GM12801 (cell line): ENCODE data around the gene PIK3CD.

Experiments
- CTCF ChIP-seq: IDR thresholded peaks from one replicate; pipeline ENCODE4 v1.5.1; 2011; ENCODE audit warnings: control low read depth; ENCODE audit not compliant: insufficient read length; ENCODE audit errors: extremely low read depth

PIK3CD gene

GRCh38 chr1:9628541-9629444 lies 22.7 kb upstream of the PIK3CD start:
- no peak for TF ChIP-seq CTCF

- TF ChIP-seq CTCF, result no peak
Observed at GRCh38 chr1:9629445-9630201, 21.9 kb upstream of the PIK3CD start.

GRCh38 chr1:9630331-9631111 lies 21.0 kb upstream of the PIK3CD start:
- TF ChIP-seq CTCF, result no peak

GRCh38 chr1:9631613-9632012 lies 19.9 kb upstream of the PIK3CD start:
- TF ChIP-seq CTCF, result no peak

- TF ChIP-seq CTCF, result no peak
Observed at GRCh38 chr1:9633493-9633892, 18.0 kb upstream of the PIK3CD start.

- no peak for TF ChIP-seq CTCF
Observed at GRCh38 chr1:9634582-9634981, 16.9 kb upstream of the PIK3CD start.

- TF ChIP-seq CTCF, result no peak
Observed at GRCh38 chr1:9639227-9639626, 12.3 kb upstream of the PIK3CD start.
